GM20000 (cell line): Measurements from ENCODE around the gene SUSD2.
"Not testable (repeated sequence)": the region's sequence is repeated elsewhere in the genome, so short reads cannot be mapped to it uniquely, and the experiment has no call there.

Experiments used
- DNase-seq: peaks from one replicate; pipeline ENCODE4 v3.0.0; 2012; ENCODE audit warnings: low spot score
- TF ChIP-seq, protein P1 (sequence below): IDR thresholded peaks from 2 replicates; pipeline ENCODE4 v1.5.1; 2012; ENCODE audit warnings: mild to moderate bottlenecking, control low read depth; ENCODE audit errors: extremely low read depth, missing control alignments

SUSD2 gene

DNA sequence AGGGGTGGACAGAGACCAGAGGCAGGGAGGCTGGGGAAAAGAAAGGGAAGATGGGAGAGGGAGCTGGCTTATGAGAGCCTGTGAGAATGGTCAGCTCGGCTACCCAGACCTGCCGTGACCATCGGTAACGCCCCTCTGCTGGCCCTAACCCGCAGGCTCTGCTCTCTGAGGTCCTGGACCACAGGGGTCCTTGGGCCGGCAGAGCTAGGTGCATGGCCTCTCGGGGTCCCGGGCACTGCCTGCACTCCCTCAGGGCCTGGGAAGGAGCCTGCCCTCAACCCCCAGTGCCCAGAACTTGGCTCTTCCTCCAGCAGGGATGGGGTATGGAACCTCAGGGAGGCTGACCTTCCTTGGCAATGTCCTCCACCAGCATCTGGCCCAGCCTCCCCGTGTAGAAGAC is 50.4 kb downstream of the SUSD2 start:
- TF ChIP-seq, protein P1, sequence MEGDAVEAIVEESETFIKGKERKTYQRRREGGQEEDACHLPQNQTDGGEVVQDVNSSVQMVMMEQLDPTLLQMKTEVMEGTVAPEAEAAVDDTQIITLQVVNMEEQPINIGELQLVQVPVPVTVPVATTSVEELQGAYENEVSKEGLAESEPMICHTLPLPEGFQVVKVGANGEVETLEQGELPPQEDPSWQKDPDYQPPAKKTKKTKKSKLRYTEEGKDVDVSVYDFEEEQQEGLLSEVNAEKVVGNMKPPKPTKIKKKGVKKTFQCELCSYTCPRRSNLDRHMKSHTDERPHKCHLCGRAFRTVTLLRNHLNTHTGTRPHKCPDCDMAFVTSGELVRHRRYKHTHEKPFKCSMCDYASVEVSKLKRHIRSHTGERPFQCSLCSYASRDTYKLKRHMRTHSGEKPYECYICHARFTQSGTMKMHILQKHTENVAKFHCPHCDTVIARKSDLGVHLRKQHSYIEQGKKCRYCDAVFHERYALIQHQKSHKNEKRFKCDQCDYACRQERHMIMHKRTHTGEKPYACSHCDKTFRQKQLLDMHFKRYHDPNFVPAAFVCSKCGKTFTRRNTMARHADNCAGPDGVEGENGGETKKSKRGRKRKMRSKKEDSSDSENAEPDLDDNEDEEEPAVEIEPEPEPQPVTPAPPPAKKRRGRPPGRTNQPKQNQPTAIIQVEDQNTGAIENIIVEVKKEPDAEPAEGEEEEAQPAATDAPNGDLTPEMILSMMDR, result no peak
- DNase-seq, result no peak

DNA sequence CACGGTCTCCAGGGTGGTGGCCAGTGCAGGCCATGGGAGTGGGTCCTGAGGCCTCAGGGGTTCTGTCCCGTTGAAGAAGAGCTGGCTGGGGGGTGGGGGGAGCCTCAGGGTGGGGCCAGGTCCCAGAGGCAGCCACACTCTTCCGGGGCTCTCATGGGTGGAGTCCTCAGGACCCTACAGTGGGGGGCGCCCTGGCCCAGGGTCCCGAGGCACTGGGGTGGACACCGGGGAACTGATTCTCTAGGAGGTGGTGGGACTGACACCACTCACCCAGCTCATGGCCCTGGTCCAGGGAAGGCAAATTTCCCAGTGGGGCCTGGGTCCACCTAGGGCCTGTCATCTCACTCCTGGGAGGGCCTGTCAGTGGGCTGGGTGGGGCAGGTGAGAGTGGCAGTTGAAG is 50.8 kb downstream of the SUSD2 start:
- no peak for DNase-seq

DNA sequence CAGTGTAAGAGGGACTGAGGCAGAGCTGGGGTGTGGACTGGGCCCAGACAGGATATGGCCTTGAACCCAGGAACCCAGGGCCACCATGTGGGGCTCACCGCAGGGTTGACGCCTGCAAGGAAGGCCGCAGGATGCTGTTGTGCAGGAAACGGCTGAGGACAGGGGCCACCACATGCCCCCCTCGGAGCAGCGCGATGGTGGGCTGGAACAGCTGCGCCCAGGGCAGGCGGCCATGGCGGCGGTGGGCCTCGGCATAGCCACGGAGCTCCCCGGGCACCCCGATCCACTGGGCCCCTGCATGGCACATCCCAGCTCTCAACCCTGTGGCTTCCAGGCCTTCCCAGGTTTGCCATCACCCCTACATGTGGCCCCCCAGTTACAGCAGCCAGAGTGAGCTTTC is 51.4 kb downstream of the SUSD2 start:
- TF ChIP-seq, protein P1, result no peak
- no peak for DNase-seq

More for the DNA sequence above, 50.8 kb downstream of the SUSD2 start:
- TF ChIP-seq, protein P1, result no peak

DNA sequence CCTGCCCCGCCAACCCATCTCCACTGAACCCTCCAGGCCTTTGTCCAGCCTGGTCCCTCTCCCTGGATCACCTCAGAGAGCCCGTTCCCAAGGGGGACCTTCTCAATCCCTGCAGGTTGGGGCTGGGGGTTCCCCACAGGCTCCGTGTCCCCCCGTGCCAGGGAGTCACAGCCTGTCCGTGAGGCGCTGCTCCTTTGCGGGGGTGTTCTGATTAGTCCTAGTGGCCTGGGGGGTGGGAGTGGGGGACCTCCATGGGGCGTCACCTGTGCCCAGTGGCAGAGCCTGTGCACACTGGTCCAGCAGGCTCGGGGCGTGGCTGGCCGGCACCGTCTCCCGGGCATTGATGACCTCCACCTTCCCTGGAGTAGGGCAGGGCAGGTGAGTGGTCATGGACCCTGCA is 51.9 kb downstream of the SUSD2 start:
- no peak for DNase-seq
- TF ChIP-seq, protein P1, result no peak

DNA sequence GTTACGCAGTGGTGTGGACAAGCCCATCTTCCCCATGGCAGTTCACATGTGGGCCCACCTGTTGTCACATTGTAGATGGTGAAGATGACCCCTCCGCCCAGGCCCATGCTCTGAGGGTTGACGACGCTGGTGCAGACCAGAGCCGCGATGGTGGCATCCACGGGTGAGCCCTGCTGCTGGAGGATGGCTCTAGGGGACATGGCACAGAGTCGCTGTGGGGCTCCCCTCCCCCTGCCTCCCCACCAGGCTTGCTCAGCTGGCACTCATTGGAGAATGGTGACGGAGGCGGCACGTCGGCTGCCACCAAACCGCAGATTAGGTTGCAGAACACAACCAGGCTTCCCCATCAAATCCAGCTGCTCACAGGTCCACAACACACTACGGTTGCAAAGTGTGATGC is 52.5 kb downstream of the SUSD2 start:
- no peak for DNase-seq

DNA sequence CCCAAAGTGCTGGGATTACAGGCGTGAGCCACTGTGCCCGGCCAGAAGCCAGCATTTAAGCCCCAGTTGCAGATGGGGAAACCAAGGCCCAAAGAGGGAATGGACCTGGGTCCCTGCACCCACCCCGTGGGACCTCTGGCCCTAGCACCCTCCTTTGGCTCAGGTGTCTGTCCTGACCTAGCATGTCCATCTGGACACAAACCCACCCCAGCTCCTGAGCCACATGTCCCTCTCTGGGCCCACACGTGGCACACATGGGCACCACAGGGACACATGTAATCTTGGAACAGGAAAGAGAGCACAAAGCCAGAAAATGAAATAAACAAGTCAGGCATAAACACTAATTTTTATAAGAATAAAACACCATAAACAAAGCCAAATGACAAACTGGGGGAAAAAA is 54.0 kb downstream of the SUSD2 start:
- TF ChIP-seq, protein P1, result no peak
- DNase-seq, result no peak

More for the DNA sequence above, 52.5 kb downstream of the SUSD2 start:
- TF ChIP-seq, protein P1, result no peak

DNA sequence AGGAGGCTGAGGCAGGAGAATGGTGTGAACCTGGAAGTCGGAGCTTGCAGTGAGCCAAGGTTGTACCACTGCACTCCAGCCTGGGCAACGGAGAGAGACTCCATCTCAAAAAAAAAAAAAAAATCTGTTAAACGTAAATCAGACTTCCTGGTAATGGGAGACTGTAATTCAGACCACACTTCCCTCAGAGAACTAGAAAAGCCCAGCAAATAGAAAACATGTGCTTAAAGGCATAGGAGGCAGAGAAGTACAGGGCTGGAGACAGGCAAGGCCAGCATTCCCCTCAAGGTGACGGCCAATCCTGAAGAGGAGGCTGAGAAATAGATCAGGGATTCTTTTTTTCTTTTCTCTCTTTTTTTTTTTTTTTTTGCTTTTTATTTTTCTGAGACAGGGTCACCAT is 55.4 kb downstream of the SUSD2 start:
- TF ChIP-seq, protein P1, result no peak
- DNase-seq, result no peak

DNA sequence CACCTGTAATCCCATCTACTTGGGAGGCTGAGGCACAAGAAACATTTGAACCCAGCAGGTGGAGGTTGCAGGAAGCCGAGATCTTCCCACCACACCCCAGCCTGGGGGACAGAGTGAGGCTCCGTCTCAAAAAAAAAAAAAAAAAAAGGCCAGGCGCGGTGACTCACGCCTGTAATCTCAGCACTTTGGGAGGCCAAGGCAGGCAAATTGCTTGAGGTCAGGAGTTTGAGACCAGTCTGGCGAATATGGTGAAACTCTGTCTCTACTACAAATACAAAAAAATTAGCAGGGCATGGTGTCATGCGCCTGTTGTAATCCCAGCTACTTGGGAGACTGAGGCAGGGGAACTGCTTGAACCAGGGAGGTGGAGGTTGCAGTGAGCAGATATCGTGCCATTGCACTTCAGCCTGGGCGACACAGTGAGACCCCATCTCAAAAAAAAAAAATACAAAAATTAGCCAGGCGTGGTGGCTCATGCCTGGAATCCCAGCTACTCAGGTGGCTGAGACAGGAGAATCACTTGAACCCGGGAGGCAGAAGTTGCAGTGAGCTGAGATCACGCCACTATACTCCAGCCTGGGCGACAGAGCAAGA is 56.9 kb downstream of the SUSD2 start:
- DNase-seq, result not testable (repeated sequence)
